ENCODE data around the gene AFDN.

The AFDN gene

DNA sequence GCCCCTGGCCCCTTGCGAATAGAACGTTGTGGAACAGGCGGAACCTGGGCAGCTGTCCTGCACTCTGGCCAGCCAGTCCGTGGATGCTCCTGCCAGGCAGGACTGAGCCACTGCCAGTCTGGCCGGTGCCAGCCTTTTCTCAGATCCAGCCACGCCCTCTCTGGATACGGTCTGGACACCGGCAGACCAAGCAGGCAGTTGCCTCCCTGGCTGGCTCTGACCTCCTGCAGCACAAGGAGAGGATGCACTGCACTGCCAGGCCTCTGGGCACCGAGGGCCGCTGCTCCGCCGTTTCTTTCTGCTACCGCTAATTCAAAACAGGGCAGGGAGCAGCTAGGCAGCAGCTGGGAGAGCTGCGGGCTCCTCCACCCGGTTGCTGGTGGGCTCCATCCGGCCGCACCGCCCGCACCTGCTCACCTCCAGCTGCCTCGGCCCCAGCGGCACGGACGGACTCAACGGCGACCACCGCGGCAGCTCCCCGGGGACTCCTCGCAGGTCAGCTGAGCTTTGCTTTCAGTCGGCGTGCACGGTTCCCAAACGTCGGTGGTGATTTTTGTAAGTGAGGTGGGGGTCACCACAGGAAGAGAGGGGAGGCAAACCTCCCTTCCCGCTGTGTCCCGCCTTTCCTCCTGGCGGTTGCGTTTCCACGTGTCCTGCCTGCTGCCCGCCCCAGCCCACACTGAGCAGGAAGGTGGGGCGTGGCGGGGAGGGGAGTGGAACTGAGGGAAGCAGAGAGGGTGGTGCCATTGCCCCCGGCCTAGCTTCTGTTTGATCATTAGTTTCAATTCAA, 30.3 kb upstream of the AFDN start:
- DNase-seq, result no peak

DNA sequence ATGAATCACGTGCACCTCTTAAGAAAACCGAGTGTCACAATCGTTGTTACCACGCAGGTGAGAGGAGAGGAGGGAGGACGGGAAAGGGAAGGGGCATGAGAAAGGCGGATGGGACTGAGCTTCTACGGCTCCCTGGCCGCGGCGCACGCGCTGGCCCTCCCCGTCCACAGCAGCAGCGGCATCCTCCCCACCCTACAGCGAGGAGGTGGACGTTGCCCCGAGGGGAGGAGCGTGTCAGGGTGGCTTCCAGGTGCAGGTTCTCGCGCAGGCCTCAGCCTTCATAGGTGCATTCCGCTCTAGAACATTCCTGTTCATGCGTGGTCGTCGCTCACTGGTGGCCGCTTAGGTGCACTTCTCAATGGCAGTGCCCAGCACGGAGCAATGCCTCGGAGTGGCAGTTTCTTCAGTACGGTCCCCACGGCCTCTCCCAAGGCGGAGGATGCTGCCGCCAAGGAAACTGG, 29.7 kb upstream of the AFDN start:
- no peak for DNase-seq

DNA sequence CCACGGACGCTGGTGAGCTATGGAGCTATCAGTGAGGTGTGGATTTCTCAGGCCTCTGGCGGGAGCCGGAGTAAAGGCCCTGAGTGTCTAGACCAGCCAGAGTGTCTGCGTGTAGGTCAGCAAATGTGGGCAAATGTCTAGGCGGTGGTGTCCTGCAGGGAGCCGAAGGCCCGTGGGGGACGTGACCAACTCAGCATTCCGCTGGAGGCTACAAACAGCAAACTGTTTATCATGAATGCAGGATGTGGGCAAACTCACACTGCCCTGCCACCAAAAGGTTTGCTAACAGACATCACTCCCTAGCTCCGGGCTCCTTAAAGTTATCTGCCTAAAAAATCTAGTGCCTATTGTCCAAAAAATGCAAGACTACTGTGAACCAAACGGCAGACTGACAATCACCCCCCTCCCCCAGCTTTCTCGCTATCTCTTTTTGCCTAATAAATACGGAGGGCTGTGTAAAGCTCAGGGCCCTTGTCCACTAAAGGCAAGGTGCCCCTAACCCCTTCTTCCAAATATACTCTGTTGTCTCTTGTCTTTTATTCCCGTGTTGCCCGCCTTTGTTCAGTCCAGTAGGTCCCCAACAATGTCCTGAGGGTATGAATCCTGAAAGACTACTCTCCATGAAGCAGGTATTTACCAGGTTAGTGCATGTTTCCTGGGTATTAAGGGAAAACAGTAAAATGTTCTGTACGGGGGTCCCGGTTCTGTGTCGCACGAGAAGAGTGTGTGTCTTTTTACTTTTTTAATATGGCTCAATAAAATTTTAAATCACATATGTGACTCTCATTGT, 29.0 kb upstream of the AFDN start:
- DNase-seq, result no peak

DNA sequence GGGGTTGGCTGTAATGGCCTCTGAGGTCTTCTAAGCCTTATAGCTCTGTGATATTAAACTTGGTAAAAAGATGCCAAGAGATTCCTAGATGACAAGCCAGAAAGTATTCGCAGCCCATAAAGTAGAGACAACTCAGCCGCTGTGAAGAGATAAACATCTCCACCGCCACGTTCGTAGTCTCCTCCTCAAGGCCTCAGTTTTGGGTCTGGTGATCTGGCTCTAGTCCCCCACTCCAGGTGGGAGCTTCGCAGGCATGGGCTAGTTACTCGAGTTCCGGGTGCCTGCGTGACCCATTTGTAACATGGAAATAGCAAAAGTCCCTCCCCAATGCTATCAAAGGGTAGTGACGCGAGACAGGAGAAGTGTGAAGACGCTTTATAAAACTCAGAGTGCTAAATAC, 28.3 kb upstream of the AFDN start:
- DNase-seq, result no peak

DNA sequence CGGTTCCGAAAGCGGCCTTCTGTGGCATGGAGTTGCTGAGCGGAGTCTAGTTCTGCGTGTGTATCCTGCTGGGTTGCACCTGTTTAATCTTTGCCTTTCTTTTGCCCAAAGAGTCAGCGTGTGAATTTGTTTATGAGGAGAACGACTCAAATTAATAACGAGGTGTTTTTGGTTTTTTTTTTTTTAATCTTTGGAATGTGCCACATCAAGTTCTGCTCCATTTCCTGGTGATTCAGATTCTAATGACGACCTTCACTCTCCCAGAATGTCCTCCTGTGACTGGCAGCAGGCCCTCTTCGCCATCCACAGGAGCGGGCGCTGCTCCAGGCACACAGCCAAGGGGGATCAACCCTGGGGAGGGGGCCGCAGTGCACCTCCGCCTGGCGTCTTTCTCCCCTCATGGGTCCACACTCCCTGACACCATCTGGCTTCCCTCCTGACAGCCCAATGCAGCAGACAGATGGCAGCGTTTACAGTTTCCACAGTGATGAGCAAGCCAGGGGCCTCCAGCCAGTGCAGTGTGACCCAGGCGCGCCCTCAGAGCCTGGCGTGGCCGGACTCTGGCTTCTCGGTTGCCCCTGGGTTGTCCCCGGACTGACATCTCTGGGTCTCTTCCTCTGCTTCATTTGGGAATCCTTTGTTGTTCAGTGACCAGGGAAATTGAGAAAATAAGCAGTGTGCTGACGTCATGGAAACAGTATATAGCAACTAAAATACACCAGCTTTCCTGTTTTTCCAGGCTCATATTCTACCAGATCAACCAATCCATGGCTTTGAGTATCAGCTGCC, 27.5 kb upstream of the AFDN start:
- no peak for DNase-seq

DNA sequence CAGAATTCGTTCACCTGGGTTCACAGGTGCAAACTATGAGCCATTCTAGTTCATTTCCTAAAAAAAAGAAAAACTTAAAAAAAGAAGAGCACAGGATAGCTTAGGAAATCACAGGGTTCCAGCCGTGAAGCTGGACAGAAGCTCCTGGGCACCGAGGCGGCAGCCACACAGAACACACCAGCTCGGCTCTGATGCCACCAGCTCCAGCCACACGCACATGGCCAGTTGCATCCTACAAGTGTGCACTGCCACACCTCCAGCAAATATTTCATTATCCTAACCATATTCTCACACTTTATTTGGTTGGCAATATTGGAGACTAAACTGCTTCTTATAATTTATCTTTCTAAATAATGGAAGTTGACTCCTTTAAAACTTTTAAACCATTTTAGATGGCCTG, 26.2 kb upstream of the AFDN start:
- no peak for DNase-seq

DNA sequence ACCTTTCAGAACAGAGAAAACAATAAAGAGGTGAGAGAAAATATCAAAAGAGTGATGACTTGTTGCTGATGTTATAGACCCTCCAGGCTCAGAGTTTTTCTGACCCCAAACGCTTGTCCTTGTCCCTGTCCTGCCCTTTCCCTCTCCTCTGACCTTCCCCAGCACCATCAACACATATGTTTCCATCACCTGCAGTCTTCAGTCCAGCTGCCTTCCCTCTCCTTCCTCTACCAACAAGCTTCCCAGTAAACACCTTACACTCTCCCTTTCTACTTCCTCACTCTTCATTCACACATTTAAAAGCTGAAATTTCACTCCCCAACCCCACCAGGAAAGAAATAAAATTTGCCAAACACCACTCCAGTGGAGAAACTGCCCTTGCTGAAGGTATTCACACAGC, 25.4 kb upstream of the AFDN start:
- no peak for DNase-seq

DNA sequence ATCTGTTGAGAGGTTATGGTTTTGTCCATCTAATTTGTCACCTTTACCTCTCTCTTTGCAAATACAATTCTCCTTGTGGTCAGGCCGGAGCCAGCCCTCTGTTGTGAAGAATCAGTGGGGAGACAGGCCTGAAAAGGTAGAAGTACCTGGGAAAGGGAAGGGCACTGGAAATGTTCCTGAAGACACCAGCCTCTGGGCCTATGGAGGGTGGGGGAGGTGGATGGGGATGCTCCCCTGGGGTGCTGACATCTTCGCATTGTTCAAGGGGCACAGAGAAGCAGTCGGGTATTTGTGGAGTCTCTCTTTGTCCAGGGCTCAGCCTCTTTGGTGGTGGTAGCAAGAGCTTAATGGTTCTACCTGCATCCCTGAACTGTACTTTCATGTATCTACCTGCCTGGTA, 24.4 kb upstream of the AFDN start:
- DNase-seq, result no peak

DNA sequence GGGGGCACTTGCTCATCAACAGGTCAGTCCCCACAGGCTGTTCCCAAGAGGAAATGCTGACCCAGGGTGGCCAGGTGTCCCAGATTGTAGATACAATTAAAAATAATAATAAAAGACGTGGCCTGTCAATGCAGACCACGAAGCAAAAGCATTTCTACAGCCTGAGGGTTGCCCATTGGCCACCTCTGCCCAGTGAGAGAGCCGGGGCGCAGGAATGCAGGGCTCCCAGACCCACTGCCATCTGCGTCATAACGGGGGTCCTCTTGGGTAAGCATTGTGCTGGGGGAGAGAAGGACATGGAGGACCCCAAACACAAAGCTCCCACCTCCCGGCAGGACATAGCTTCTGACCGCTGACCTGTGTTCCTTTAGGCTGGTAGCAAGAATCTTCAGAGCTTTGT, 22.9 kb upstream of the AFDN start:
- no peak for DNase-seq

DNA sequence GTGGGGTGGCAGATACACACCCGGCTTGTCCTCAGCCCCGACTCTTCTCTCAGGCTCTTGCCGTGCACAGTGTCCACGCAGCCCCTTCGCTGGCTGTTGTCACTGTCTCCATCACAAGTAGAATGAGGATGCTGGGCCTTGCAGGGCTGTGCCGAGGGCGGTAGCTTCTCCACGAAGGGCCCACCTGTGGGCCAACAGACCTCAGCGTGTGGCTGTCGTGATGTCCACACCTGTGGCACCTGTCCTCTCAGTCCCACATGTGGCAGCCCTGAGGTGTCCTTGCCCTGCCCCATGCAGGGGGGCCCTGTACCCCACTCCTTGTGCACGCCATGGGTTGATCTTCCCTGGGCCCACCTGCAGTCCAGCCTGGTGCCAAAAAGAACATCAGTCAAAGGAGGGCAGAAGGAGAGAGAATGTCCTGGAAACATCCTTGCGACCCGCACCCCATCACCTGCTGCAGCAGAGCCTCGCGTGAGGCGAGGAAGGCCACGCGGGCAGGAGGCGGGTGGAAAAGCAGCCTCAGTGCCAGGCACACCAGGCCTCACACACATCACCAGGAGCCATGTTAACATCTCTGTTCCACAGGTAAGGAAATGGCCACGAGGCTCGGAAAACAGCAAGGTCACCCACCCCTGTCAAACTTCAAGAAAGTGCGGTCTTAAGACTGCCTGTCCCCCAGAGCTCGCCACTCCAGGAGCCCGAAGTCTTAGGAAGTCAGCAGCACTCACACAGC, 22.3 kb upstream of the AFDN start:
- no peak for DNase-seq

DNA sequence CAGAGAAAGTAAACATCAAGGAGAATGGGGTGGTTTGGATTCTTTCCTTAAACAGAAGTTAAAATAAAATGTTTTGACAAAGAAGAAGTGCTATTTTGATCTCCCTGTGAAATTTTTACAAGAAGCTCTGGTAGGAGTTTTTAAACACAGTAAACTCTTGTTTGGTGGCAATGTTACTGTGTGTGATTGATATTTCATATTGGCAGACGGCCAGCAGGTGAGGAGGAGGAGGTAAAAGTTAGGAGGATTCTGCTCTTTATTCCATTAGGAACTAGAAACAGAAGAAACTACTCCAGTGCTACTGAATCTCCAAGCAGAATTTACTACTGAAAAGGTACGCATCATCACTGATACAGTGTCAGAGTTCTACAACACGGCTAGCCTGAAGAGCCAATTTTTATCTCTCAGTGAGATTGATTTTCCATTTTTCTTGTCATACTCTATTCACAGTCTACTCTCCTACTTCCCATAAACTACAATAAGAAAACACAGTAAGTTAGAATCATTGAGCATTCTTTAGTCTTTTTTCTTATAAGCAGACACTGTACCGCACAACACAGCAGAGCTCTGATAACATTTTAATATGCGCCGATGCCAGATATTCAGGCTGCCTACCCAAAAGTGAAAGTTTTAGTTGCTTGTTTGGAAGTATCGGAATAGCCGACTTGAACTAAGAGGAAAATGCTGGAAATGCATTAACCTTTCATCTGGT, 21.2 kb upstream of the AFDN start:
- no peak for DNase-seq

DNA sequence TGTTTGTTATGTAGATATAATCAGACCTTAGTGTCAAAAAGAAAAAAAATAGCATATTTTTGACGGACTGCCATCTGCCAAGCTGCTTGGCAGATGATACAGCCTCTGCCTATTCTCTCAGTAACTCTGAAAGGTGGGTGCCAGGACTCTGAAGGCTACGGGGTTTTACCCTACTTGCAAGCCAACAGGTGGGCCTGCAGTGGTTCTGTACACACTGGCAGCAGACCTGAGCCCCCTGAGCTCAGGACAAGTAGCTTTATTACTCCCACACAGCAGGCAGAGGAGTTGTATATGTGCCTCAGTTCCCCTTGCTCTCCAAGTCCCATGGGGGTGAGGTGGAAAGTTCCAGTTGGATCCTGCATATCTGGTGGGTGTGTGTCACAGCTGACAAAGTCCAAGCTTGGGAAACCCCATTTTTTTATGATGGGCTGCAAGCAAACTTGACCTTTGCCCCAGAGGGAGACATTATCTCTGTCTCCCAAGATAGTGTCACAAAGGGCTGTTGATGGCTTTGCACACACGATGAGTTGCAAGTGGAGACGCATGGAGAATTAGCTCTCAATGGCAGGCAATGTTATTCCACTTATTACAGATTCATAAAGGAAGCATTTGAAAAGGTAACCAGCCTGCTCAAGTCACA, 20.5 kb upstream of the AFDN start:
- no peak for DNase-seq

DNA sequence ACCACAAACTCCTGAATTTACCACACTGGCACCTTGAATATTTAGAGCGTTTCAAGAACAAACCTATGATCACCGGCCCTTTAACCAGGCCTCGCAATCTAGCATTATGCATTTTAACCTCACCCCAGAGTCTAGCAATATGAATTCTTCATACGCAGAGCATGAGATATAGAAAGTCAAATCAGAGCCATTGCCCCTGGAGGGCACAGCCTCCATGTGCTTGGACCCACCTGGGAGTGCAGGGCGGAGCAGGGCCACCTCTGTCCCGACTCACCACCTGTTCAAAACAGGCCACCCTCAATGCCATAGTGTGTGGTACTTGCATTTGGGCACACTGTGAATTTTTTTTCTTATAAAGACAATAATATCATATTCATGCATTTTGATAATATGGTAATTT, 19.5 kb upstream of the AFDN start:
- DNase-seq, result no peak

DNA sequence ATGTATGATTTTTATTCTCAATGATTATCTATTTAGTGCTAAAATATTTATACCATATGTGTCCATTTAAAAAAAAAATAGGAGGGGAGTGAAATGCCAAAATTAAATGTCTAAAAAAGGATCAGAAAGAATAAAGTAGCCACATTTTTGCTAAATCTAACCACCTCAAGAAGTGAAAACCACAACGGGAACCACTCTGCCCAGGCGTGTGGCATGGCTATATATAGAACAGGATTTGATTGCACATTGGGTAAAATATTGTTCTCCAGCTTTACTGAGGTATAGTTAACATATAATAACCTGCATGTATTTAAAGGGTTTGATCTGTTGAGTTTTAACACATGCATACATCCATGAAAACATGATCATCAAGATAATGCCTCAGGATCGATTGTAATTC, 19.0 kb upstream of the AFDN start:
- DNase-seq, result no peak

DNA sequence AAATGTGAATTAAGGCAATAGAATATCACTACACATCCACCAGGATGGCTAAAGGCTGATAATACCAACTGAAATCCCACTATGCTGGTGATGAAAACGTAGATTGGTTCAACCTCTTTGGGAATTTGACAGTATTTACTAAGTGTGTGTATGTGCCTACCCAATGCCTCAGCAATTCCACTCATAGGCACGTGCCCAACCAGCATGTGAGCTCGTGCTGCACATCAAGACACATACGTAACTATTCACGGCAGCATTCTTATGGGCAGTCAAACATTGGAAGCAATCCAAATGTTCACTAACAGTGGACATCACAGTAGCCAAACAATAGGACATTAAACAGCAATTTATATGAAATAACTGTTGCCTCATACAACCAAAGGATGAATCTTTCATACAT, 15.7 kb upstream of the AFDN start:
- DNase-seq, result no peak

DNA sequence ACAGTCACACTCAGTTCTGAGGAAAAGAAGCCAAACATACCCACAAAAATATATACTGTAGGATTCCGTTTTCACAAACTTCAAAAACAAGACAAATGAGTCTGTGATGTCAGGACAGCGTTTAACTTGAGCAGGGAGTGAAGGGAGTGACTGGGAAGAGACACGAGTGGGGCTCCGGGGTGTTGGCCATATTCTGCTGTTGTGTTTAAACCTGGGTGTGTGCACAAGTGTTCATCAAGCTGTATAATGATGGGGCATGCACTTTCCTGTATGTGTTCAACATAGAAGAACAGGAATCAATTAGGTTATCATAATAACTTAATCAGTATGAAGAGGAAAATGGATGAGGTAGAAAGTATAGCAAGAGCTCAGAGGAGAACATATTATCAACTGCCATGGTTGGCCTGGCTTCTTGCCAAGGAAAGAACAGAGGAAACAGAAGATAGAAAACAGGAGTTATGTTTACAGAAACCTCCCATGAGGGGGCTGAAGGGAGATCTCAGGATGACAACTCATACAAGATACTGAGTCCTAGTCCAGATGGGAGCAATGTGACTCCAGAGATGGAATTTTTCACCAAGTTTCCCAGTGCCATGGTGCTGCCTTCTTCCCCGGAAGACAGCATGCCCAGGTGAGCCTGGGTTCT, 15.1 kb upstream of the AFDN start:
- no peak for DNase-seq

DNA sequence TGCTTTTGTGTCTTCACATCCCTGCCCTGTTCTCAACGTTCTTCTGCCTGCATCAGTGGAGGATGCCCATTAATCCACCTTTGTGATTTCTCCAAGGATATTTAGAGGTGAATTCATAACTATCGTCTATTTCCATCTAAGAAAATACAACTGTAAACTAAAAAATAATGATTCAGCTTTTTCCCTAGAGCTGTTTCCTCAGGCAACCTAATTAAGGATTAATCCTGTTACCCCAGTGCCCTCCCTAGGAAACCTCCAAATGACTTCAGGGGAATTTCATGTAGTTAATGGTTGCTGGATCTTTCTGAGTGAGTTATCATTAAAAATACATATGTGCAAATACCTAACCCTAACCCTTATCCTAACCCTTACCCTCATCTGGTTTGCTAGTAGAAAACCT, 14.6 kb upstream of the AFDN start:
- no peak for DNase-seq

DNA sequence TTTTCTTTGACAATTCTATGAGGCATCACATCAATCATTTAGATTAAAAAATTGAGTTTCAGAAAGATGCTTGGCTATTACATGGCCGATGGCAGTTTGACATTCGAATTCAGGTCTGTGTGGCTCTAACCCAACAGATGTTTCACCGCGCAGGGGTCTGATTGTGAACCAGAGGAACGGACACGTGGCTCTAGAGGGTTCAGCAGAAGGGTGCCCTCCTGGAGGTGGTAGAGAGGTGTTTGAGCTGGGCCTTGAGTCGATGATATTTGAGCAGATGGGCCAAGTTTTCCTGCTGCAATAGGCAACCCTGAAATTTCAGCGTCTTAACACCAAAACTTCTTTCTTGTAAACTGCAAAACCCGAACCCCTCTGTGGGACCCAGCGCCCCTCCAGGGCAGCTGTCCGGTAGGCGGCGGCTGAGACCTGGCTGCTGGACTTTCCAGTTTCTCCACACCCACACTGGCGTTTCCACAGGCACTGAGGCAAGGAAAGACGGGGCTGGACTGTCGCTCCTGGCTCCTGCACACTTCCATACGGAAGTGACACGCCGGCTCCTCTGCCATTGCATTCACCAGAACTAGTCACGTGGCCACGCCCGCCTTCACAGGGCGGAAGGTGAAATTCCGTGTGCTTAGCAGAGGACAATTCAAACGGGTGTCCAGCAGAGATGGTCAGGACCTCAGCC, 11.3 kb upstream of the AFDN start:
- DNase-seq, result no peak

DNA sequence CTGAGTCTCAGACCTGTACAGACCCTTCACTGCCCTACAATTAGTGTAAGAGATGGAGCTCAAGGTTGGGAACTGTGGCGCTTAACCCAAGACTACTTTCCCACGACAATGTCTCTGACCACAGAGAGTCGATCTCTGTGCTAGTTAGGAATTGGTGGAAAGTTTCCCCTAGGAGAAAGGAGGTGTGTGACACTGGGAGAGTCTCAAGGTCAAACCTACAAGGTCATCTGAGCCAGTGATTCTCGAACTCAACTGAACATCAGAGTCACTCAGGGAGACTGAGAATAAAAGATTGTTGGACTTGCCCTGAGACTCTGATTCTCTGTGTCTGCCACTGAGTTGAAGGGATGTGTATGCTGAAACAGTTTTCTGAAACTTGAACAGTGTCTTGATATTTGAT, 9.7 kb upstream of the AFDN start:
- DNase-seq, result no peak

DNA sequence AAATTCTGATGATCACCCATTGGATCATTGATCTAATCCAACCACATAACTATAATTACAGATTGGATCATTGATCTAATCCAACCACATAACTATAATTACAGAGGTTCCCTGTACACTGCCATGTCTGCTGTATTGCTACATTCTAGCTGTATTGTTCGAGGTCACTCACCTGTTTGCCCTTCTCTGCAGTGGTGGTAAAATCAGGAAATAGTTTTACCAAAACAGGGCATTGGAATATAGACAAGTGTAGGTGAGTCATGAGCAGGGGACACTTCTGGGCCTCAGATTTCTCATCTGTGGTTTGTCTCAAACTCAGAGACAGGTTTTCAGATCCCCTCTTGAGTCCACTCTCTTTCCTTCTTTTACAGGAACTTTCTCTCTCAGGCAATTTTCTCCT, 9.0 kb upstream of the AFDN start:
- DNase-seq, result no peak

DNA sequence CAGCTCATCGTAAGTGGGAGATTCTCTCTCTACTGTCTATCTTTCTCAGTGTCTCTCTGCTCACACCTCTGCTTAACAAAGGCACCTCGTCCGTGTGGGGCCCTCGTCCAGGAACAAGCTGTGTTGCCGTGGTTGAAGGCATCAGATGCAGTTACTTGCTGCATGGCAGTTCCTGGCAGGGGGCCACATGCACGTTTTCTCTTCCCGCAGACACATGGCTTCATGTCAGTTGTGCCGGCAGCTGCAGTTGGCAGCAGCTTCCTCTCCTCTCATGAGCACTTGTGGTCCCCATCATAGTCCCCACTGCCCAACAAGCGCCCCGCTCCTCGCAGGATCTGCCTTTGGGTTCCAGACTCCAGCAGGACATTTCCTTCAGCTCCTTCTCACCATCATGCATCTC, 7.1 kb upstream of the AFDN start:
- no peak for DNase-seq
